Panc1 (cell line): ENCODE data around the gene SFT2D2.

Experiments used
- POLR2AphosphoS5 ChIP-seq: IDR thresholded peaks from 2 replicates; pipeline ENCODE4 v1.6.1; 2012; ENCODE audit warnings: mild to moderate bottlenecking, low read depth, low read length, moderate library complexity
- TF ChIP-seq, protein P1 (sequence below): fragments of 450-650 bp; IDR thresholded peaks from 2 replicates; pipeline ENCODE4 v1.5.1; 2017; ENCODE audit warnings: mild to moderate bottlenecking

DNA sequence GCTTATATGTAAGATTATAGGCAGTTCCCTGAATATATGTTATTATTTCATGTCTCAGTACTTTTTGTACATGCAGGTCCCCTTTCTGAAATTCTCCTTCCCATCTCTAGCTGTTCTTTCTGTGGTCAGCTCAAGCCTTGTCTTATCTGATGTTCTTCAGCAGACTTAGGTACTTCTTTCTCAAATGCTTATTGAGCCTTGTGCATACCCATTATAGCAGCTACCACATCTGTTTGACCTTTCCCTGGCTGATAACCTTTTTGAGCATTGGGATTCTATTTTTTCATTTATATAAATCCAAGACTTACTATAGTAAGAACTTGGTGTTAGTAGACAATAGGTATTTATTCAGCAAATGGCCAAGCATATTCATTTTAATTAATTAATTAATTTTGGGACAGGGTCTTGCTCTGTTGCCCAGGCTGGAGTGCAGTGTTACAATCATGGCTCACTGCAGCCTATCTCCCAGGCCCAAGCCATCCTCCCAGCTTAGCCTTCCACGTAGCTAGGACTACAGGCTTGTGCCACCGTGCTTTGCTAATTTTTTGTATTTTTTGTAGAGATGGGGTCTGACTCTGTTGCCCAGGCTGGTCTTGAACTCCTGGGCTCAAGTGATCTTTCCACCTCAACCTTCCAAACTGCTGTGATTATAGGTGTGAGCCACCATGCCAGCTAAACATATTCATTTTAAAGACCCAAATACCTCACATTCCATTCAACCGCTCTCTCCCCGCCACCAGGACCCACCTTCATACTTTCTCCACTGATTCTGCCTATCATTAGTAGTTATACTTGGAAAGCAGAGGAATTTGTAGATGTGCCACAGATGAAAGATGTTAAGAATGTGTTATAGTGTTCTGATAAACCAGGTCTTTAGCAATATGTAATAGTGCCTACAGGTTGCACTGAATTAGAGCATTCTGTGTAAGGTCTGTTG lies 30.3 kb upstream of the SFT2D2 start:
- TF ChIP-seq, protein P1, sequence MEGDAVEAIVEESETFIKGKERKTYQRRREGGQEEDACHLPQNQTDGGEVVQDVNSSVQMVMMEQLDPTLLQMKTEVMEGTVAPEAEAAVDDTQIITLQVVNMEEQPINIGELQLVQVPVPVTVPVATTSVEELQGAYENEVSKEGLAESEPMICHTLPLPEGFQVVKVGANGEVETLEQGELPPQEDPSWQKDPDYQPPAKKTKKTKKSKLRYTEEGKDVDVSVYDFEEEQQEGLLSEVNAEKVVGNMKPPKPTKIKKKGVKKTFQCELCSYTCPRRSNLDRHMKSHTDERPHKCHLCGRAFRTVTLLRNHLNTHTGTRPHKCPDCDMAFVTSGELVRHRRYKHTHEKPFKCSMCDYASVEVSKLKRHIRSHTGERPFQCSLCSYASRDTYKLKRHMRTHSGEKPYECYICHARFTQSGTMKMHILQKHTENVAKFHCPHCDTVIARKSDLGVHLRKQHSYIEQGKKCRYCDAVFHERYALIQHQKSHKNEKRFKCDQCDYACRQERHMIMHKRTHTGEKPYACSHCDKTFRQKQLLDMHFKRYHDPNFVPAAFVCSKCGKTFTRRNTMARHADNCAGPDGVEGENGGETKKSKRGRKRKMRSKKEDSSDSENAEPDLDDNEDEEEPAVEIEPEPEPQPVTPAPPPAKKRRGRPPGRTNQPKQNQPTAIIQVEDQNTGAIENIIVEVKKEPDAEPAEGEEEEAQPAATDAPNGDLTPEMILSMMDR, result no peak
- no peak for TF ChIP-seq POLR2AphosphoS5
